Testis (tissue), 2 donors: ENCODE measurements around the gene VPS54.

Experiments
- POLR2A ChIP-seq: fragments of 450-650 bp; IDR thresholded peaks from one replicate; pipeline ENCODE4 v1.6.1; 2017; ENCODE audit warnings: antibody characterized with exemption, mild to moderate bottlenecking, moderate library complexity
- TF ChIP-seq, protein P1 (sequence below), 3 experiments: fragments of 450-650 bp in 2 of 3; fragments of 200-600 bp in 1 of 3; sonication (generic) in 1 of 3; IDR thresholded peaks; one replicate each; pipeline ENCODE4 v1.5.1; 2016 to 2019; ENCODE audit warnings: antibody characterized with exemption in 3 of 3, mild to moderate bottlenecking in 2 of 3, moderate library complexity in 1 of 3

DNA sequence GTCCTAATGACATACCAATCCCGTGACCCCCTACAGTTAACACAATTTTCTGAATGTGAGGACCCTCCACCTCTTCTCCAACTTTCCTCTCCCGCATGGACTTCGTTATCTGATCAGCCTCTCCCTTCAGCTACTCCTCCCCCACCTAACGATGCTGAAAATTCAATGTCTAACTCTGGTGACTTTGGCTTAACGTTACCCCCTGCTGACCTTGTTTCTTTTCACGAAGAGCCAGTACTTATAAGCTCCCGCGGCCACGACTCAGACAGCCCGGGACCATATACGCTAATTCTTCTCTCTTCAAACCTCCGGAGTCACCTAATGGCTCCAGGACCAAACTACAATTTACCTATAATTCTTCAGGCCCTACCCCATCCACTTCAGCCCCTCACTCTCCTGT is 29.2 kb downstream of the VPS54 start:
- TF ChIP-seq, protein P1, sequence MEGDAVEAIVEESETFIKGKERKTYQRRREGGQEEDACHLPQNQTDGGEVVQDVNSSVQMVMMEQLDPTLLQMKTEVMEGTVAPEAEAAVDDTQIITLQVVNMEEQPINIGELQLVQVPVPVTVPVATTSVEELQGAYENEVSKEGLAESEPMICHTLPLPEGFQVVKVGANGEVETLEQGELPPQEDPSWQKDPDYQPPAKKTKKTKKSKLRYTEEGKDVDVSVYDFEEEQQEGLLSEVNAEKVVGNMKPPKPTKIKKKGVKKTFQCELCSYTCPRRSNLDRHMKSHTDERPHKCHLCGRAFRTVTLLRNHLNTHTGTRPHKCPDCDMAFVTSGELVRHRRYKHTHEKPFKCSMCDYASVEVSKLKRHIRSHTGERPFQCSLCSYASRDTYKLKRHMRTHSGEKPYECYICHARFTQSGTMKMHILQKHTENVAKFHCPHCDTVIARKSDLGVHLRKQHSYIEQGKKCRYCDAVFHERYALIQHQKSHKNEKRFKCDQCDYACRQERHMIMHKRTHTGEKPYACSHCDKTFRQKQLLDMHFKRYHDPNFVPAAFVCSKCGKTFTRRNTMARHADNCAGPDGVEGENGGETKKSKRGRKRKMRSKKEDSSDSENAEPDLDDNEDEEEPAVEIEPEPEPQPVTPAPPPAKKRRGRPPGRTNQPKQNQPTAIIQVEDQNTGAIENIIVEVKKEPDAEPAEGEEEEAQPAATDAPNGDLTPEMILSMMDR (IDR thresholded peaks at IDR 0.05), result no peak
- TF ChIP-seq POLR2A, result no peak
